ENCODE data around the gene OR6X1.

DNA sequence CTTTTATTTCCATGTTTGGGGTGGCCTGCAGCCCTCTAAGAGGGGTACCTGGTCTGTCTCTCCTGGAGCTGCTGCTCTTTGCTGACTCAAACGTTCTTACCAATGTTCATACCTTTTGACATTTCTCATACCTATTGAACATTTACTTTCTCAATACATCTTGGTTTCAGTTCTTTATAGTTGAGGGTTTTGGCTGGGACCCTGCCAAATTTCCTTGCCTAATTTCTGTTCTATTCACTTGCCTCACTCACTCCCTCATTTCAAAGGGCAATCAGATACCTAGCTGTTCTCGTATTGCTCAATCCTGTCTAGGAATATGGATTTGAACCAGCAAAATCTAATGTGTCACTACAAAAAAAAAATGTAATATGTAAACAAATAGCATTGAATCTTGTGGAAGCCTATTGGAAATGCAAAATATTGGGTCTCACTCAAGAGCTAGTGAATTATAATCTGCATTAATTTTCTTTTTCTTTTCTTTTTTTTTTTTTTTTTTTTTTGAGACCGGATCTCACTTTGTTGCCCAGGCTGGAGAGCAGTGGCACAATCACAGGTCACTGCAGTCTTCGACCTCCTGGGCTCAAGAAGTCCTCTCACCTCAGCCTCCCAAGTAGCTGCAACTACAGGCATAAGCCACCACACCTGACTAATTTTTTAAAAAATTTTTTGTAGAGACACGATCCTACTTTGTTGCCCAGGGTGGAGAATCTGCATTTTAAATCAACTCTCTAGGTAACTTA is 44.4 kb upstream of the OR6X1 start:
- no peak for TF ChIP-seq CTCF (IDR thresholded peaks at IDR 0.05)
- no peak for TF ChIP-seq POLR2AphosphoS5 (IDR thresholded peaks at IDR 0.05)
- no peak for TF ChIP-seq POLR2A (IDR thresholded peaks at IDR 0.05)

Measured in breast epithelium (tissue), 3 donors.